ENCODE data around the gene TTC33.

Gene TTC33

DNA sequence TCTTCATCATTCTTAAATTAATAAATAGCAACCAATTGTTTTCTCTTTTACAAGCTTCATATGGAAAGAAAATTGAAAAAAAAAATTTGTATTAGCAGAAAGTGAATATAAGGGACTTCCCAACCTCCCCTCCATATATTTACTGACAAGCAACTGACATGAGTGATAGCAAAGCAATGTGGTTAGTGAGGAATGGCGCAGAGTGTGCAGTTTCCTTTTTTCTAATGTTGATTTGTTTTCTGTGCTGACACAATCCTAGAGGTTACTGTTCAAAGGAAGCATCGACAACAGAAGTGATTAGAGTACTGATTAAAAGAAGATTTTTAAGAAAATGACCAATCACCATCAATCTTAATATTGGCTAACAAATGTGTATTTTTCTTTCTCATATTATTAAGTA is 77.7 kb downstream of the TTC33 start:
- Histone ChIP-seq H3K4me3 (ENCODE audit: insufficient read depth, low read length, poor library complexity, severe bottlenecking) (no peak overlapping the region), H3K9me2 (replicated peaks; ENCODE audit: insufficient read depth, low read length) (no peaks in the 10 kb centered on the region), H3K9me3 (ENCODE audit: insufficient read depth, low read length) (no peaks in the 10 kb centered on the region), H3K36me3 (ENCODE audit: low read length) (no peaks in the 10 kb centered on the region), H3K27me3 (ENCODE audit: low read length) (no peaks in the 10 kb centered on the region), H3K79me2 (ENCODE audit: insufficient read depth, low read length) (no peaks in the 10 kb centered on the region), H3K9ac (ENCODE audit: low read length) (no peak overlapping the region), H3K27ac (ENCODE audit: low read depth, low read length) (no peak overlapping the region), H4K20me1 (ENCODE audit: low read depth, low read length) (no peaks in the 10 kb centered on the region), H2AFZ (ENCODE audit: low read depth, low read length, severe bottlenecking) (no peak overlapping the region), H3K4me2 (ENCODE audit: low read depth, low read length, poor library complexity, severe bottlenecking) (no peak overlapping the region), H3F3A (ENCODE audit: insufficient read depth) (peaks cover 10% of the 10 kb centered on the region)
- TF ChIP-seq, protein P1, sequence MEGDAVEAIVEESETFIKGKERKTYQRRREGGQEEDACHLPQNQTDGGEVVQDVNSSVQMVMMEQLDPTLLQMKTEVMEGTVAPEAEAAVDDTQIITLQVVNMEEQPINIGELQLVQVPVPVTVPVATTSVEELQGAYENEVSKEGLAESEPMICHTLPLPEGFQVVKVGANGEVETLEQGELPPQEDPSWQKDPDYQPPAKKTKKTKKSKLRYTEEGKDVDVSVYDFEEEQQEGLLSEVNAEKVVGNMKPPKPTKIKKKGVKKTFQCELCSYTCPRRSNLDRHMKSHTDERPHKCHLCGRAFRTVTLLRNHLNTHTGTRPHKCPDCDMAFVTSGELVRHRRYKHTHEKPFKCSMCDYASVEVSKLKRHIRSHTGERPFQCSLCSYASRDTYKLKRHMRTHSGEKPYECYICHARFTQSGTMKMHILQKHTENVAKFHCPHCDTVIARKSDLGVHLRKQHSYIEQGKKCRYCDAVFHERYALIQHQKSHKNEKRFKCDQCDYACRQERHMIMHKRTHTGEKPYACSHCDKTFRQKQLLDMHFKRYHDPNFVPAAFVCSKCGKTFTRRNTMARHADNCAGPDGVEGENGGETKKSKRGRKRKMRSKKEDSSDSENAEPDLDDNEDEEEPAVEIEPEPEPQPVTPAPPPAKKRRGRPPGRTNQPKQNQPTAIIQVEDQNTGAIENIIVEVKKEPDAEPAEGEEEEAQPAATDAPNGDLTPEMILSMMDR (IDR thresholded peaks at IDR 0.05; ENCODE audit: insufficient read depth, low read length, poor library complexity, severe bottlenecking) = no peak
- no peak for TF ChIP-seq EZH2phosphoT487 (conservative IDR thresholded peaks at IDR 0.05; ENCODE audit: low read length)

DNA sequence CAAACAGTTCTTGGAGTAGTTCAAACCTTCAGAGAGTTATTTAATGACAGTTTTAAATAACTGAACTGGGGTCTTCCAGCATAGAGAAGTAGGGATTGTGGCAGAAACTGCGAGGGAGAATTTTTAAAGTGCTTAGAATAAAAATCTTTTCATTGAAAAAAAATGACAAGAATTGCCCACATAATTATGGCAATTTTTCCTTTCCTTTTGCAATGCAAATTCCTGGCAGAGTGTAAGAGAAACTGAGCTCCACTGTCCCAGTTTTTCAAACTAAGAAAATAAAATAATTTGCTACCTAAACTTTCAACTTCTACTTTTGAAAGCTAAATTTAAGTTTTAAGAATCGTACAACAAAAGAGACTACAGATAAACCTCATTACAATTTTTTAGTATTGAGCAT is 78.3 kb downstream of the TTC33 start:
- Histone ChIP-seq H3K79me2 (ENCODE audit: insufficient read depth, low read length) (no peaks in the 10 kb centered on the region), H3K27ac (ENCODE audit: low read depth, low read length) (no peak overlapping the region), H3K4me2 (ENCODE audit: low read depth, low read length, poor library complexity, severe bottlenecking) (no peak overlapping the region), H3K36me3 (ENCODE audit: low read length) (no peaks in the 10 kb centered on the region), H3K9ac (ENCODE audit: low read length) (no peak overlapping the region), H3K9me2 (replicated peaks; ENCODE audit: insufficient read depth, low read length) (no peaks in the 10 kb centered on the region), H3K9me3 (ENCODE audit: insufficient read depth, low read length) (no peaks in the 10 kb centered on the region), H4K20me1 (ENCODE audit: low read depth, low read length) (no peaks in the 10 kb centered on the region), H2AFZ (ENCODE audit: low read depth, low read length, severe bottlenecking) (no peak overlapping the region), H3K27me3 (ENCODE audit: low read length) (no peaks in the 10 kb centered on the region), H3K4me3 (ENCODE audit: insufficient read depth, low read length, poor library complexity, severe bottlenecking) (no peak overlapping the region), H3F3A (ENCODE audit: insufficient read depth) (peaks cover 6% of the 10 kb centered on the region; the same call in 1 of the 2 replicates)
- no peak for TF ChIP-seq EZH2phosphoT487 (conservative IDR thresholded peaks at IDR 0.05; ENCODE audit: low read length)
- TF ChIP-seq, protein P1 (IDR thresholded peaks at IDR 0.05; ENCODE audit: insufficient read depth, low read length, poor library complexity, severe bottlenecking) = no peak

DNA sequence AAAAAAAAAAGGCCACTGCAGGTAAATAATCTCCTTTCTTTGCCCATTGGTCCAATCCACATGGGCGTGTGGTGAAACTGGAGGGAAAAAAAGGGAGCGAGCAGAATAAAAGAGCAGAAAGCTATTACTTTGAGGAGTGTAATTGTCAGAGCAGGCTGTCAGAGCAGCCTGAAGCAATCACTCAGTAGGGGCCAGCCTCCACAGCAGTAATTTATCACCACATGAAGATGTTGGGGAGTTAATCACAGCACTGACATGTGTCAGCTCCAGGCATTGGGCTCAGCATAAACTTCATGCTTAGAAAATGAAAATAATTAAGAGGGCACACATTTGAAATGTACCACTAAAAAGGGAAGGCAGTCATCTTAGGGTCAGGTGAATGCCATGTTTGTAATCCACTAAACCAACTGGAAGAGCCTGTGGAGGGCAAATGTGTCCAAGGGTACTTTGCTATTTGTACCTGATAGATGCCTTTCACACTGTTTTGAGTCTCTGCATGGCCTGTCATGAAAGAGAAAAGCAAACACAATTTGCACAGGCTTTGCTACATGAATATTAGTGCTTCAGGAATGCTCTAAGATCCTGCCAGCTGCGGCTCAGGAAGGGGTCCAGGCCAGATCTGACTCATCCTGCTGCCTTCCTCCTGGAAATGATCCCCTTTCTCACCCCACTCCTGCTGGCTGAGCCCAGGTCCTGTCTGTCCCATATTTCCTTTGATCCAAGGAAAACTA is 79.0 kb downstream of the TTC33 start:
- H2AFZ ChIP-seq (ENCODE audit: low read depth, low read length, severe bottlenecking) = no peak overlapping the region
- H3K9me3 ChIP-seq (ENCODE audit: insufficient read depth, low read length) = no peaks in the 10 kb centered on the region
- H3K27me3 ChIP-seq (ENCODE audit: low read length) = no peaks in the 10 kb centered on the region
- H3K4me2 ChIP-seq (ENCODE audit: low read depth, low read length, poor library complexity, severe bottlenecking) = no peak overlapping the region
- no peak for TF ChIP-seq EZH2phosphoT487 (conservative IDR thresholded peaks at IDR 0.05; ENCODE audit: low read length)
- TF ChIP-seq, protein P1 (IDR thresholded peaks at IDR 0.05; ENCODE audit: insufficient read depth, low read length, poor library complexity, severe bottlenecking) = no peak
- no peak overlapping the region for H3K4me3 ChIP-seq (ENCODE audit: insufficient read depth, low read length, poor library complexity, severe bottlenecking)
- no peak overlapping the region for H3K9ac ChIP-seq (ENCODE audit: low read length)
- peaks cover 6% of the 10 kb centered on the region; the same call in 1 of the 2 replicates for H3F3A ChIP-seq (ENCODE audit: insufficient read depth)
- H3K36me3 ChIP-seq (ENCODE audit: low read length) = no peaks in the 10 kb centered on the region
- no peaks in the 10 kb centered on the region for H4K20me1 ChIP-seq (ENCODE audit: low read depth, low read length)
- H3K79me2 ChIP-seq (ENCODE audit: insufficient read depth, low read length) = no peaks in the 10 kb centered on the region
- no peak overlapping the region for H3K27ac ChIP-seq (ENCODE audit: low read depth, low read length)
- H3K9me2 ChIP-seq (replicated peaks; ENCODE audit: insufficient read depth, low read length) = no peaks in the 10 kb centered on the region

Data from SU-DHL-6 (cell line).